HG03457 (cell line): Measurements from ENCODE around the gene TRIM72.
"Not testable (repeated sequence)": the region's sequence is repeated elsewhere in the genome, so short reads cannot be mapped to it uniquely, and the experiment has no call there.

Source experiments
- ATAC-seq: cut with Tn5 transposase; IDR thresholded peaks from one replicate; pipeline ENCODE4 v1.9.1; 2021; ENCODE audit warnings: moderate number of reproducible peaks; ENCODE audit not compliant: unreplicated experiment

The TRIM72 gene

DNA sequence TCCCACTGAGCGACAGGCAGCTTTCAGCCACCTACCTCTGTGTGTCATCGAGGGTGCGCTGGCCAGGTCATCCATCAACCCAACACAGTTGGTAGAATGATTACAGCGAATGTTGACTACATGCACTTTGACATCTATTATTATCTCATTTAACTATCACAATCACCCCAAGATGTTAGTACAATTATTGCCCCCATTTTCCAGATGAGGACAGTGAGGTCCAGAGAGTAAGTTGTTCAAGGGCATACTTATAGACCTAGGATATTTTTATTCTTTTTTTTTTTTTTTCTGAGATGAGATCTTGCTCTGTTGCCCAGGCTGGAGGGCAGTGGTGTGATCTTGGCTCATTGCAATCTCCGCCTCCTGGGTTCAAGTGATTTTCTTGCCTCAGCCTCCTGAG lies 37.5 kb downstream of the TRIM72 start:
- no peak for ATAC-seq

DNA sequence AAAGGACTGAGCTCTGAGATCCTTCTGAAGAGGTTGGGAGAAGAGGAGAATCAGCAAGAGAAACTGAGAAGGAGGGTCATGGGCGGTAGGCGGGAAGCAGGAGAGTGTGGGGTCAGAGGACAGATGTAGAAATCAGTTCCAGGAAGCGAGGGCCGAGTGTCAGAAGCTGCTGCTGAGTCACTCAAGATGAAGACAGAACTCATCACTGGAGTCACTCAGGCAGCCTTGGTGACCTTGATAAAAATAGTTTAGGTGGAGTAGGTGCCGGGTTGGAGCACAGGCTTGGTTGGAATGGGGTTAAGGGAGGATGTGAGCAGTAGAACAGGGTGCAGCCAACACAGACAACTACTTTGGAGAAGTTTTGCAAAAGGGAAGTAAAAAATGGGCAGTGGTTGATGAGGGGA lies 39.7 kb downstream of the TRIM72 start:
- no peak for ATAC-seq

DNA sequence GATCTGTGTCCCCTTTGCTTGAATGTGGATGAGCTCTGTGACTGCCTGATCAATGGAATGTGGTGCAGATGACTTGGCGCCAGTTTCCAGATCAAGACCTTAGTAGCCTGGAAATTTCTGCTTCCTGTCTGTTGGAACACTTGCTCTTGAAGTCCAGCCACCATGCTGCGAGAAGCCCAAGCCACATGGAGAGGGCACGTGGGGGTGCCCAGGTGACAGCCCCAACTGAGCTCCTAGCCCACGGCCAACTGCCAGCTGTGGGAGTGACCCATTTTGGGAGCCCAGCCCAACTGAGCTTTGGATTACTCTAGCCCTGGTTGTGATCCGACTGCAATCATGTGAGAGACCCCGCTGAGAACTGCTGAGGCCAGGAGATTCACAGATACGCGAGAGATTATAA lies 42.5 kb downstream of the TRIM72 start:
- ATAC-seq, result no peak

DNA sequence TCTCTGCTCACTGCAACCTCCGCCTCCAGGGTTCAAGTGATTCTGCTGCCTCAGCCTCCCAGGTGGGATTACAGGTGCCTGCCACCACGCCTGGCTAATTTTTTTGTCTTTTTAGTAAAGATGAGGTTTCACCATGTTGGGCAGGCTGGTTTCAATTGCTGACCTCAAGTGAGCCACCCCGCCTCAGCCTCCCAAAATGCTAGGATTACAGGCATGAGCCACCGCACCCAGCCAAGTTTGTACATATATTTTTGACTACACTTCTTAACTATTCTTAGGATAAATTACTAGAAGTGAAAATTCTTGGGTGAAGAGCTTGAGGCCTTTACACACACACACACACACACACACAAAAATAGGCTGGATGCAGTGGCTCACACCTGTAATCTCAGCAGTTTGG lies 44.4 kb downstream of the TRIM72 start:
- no peak for ATAC-seq

DNA sequence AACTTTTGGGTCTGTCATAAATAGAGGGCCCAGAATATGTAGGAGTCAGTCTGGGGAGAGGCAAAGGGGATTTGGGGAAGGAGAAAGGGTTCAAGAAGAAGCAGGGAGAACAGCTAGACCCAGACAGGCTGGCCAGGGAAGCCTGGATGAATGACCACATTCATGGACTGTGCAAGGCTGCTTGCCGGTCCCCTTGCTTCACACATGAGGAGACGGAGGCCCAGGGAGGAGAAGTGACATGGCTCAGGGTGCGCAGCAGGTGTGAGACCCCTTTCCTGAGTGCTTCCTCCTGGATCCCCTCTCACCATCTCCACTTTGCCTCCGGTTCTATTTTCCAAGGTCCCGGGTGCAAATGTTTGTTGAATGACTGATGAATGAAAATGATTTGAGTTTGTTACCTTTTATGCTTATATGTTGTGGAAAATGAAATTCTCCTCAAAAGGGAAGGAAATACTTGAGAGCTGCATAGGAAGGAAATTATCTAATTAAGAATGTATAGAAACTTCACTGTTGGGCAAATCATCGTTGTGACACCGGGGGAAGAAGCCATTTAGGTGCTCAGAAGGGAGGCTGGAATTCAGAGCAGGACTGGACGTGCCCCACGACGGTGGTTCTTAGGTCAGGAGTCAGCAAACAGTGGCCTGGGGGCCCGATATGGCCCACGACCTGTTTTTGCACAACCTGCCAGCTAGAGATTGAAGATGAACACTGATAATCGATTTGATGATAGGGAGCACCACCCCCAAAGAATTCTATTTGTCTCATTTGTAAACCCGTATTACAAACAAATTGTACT lies 46.4 kb downstream of the TRIM72 start:
- ATAC-seq, result no peak

DNA sequence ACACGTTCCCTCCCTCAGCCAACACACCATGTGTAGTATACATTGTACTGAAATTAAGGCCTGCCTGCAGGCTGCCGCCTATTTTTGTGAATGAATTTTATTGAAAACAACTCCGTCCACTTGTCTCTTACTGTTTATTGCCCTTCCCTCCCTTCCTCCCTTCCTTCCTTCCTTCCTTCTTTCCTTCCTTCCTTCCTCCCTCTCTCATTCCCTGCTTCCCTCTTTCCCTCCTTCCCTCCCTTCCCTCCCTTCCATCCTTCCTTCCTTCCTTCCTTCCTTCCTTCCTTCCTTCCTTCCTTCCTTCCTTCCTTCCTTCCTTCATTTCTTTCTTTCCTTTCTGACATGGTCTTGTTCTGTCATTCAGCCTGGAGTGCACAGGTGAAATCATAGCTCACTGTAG lies 48.2 kb downstream of the TRIM72 start:
- ATAC-seq, result no peak

DNA sequence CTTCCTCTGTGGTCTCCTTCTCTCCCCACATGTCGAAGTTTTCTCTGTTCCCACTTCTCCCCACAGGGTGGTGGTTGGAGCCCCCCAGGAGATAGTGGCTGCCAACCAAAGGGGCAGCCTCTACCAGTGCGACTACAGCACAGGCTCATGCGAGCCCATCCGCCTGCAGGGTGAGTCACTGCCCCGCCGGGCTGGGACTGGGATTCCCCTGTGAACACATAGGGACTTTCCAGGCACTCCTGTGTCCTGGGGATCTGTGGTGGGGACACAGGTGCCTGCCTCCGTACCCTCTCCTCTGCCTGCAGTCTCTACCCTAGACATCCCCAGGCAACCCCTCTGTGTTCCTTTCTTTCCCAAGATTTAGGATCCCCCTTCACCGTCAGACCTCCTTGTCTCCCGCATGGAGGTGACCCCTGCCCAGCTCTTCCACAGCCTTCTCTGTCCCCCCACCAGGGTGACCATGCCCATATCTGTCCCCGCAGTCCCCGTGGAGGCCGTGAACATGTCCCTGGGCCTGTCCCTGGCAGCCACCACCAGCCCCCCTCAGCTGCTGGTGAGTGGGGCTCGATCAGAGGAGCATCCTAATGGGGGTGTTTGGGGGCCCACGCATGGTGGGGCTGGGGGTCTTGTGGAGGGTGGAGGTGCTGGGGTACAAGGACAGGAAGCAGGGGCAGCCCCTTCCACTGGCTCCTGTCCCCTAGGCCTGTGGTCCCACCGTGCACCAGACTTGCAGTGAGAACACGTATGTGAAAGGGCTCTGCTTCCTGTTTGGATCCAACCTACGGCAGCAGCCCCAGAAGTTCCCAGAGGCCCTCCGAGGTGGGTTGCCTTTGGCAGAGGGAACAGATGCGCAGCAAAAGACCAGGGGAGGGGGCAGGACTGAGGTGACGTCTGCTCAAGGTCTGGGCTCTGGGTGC lies 51.7 kb downstream of the TRIM72 start:
- peak; percentile 91 for ATAC-seq

DNA sequence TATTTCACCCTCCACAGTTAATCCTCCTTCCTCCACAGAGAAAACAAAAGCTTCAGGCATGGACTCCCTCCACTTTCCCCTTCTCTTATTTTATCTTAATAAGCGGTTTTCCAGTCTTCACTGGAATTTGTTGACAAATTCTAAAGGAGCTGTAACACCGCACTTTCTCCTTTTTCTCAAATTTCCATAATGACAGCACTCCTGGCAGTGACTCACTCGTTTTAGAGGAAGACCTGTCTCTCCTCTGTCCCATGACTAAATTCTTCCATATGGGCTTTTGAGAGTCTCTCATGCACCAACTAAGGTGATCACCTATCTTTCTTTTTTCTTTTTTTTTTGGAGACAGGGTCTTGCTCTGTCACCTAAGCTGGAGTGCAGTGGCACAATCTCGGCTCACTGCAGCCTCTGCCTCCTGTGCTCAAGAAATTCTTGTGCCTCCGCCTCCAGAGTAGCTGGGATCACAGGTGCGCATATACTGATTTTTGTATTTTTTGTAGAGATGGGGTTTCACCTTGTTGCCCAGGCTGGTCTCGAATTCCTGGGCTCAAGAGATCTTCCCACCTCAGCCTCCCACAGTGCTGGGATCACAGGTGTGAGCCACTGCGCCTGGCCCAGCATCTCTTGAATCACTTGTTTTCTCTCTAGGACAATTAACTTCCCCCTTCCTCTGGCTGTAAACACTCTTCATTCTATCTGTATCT lies 53.6 kb downstream of the TRIM72 start:
- no peak for ATAC-seq

DNA sequence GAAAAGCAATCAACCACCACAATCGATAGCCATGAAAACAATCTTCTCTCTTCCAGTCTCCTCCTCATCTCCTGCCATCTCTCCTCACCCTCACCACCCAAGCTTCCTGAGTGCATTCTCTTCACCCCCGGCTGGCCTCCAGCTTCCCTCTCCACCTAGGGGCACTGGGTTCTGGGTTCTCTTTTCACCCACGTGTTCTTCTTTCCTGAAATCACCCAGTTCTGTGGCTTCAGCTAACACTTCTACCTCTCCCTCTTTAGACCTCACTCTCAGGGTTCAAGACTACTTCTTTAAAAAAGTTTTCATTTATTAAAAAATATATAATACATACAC lies 54.1 kb downstream of the TRIM72 start:
- ATAC-seq, result no peak

DNA sequence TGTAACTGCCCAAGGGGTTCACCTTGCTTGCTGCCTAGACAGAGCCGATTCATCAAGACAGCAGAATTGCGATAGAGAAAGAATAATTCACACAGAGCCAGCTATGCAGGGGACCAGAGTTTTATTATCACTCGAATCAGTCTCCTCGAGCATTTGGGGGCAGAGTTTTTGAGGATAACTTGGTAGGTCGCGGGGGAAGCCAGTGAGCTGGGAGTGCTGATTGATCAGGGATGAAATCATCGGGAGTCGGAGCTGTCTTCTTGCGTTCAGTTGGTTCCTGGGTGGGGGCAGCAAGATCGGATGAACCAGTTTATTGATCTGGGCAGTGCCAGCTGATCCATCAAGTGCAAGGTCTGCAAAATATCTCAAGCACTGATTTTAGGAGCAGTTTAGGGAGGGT lies 55.0 kb downstream of the TRIM72 start:
- no peak for ATAC-seq

DNA sequence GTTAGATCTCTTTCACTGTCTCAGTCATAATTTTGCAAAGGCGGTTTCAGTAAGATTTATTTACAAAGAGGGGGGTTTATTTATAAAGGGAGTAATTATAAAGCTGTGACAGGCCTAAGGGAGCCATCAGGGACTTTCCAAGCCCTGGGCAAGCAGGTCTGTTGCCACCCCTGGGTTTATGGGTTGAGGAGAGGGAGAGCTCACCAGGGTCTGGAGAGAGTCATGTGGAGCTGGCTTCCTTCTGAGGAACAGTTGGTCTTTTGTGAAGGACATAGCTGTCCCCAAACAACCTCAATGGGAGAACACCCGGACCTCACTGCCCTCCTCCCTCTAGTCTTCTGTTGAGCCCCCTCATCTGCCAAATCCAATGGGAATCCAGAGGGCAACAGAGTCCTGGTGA lies 55.6 kb downstream of the TRIM72 start:
- ATAC-seq, result no peak

DNA sequence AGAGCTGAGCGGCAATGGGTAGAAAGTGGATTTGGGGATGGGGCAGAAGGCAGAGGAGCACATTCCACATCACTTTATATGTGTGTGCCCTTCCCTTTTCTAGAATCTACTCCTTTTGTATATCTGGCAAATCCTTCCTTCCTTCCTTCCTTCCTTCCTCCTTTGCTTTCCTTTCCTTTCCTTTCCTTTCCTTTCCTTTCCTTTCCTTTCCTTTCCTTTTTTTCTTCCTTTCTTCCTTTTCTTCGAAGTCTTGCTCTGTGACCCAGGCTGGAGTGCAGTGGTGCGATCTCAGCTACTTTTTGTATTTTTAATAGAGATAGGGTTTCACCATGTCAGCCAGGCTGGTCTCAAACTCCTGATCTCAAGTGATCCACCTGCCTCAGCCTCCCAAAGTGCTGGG lies 56.1 kb downstream of the TRIM72 start:
- ATAC-seq, result not testable (repeated sequence)

DNA sequence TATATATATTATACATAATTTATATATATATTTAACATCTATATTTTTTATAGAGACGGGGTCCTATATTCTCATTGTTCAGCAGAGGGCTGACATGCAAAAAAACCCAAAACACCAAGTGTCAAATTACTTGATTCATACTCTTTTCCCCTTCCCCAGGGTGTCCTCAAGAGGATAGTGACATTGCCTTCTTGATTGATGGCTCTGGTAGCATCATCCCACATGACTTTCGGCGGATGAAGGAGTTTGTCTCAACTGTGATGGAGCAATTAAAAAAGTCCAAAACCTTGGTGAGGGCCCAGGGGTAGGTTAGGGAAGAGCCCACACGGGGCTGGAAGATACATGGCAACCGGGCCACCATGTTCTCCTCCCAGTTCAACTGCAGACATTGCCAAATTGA lies 56.9 kb downstream of the TRIM72 start:
- no peak for ATAC-seq

DNA sequence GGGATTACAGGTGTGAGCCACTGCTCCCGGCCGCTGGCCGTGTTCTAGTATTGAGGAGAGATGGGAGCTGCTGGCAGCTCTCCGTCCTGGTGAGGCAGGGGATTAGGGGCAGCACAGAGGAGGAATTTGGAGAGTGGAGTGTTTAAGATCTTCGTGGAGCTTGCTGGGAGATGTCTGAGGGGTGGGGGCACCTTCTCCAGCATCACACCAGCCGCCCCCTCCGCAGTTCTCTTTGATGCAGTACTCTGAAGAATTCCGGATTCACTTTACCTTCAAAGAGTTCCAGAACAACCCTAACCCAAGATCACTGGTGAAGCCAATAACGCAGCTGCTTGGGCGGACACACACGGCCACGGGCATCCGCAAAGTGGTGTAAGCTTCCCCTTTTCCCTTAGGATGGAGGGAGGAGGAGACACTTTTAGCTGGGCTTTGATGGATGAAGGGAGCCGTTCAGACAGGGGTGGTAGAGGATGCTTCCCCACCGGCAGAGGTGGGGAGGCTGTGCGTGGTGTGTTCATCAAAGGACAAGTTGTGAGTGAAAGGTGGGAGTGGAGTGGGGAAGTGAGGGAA lies 57.8 kb downstream of the TRIM72 start:
- no peak for ATAC-seq

DNA sequence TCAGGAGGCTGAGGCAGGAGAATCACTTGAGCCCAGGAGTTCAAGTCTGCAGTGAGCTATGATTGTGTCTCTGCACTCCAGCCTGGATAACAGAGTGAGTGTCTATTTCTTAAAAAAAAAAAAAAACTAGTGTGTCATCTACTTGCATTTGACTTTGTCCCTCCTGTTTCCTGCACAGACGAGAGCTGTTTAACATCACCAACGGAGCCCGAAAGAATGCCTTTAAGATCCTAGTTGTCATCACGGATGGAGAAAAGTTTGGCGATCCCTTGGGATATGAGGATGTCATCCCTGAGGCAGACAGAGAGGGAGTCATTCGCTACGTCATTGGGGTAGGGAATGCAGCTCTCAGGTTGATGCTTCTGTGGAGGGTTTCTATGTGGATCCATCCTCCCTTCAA lies 59.3 kb downstream of the TRIM72 start:
- ATAC-seq, result no peak

DNA sequence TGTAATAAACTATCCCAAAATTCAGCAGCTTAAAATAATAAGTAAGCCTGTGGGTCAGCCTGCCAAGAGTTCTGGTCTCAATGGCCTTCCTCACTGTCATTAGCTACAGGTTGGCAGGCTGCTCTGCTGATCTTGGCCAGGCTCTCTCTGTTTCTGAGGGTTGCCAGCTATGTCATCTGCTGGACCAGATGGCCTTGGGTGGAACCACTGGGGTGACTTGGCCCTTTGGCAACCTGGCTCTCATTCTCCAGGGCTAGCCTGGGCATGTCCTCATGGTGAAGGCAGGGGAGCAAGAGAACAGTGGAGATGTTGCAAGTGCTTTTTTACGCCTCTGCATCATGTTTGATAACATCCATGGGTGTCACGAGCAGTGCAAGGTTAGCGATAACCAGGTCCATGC lies 59.8 kb downstream of the TRIM72 start:
- ATAC-seq, result no peak

DNA sequence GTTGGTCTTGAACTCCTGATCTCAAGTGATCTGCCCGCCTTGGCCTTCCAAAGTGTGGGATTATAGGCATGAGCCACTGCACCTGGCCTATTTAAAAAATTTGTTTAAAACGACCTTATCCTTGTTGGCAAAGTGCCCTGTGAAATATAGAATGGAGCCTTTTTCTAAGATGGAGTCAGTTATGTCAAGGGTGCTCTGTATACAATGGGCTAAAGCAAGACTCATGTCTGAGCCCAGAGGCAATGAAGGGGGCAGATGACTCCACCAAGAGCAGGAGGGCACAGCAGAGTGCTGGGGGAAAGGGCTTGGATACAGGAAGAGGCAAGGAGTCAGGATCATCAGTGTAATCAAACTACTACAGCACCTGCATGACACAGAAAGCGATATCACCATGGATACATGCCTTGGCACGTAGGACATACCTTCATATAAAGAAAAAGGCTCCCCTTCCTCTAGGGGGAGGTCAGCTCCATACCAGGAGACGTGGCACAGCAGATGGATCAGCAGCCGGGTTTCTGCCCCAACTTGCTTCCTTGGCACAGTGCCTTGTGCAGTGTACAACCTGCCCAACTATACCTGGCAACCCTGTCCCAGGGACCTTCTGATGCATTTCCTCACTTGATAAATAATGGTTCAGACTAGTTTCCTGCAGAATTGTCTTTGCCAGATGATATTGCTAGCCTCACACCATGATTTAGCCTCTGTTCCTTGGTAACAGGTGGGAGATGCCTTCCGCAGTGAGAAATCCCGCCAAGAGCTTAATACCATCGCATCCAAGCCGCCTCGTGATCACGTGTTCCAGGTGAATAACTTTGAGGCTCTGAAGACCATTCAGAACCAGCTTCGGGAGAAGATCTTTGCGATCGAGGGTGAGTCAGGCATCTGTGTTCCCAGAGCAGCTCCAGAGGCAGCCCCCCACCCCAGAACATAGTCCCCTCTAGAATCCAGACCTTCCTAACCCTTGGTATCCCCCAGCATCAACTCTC lies 61.2 kb downstream of the TRIM72 start:
- ATAC-seq, result no peak

DNA sequence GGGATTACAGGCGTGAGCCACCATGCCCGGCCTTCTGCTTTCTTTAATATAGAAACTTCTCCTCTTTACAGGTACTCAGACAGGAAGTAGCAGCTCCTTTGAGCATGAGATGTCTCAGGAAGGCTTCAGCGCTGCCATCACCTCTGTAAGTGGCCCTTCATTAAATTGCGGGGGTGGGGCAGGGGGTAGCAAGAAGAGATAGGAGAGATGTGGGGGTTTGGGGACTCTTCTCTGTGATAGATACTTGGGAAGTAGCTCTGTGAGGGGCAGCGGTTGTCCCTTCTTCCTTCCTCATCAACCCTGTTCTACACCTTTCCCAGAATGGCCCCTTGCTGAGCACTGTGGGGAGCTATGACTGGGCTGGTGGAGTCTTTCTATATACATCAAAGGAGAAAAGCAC lies 62.7 kb downstream of the TRIM72 start:
- no peak for ATAC-seq

DNA sequence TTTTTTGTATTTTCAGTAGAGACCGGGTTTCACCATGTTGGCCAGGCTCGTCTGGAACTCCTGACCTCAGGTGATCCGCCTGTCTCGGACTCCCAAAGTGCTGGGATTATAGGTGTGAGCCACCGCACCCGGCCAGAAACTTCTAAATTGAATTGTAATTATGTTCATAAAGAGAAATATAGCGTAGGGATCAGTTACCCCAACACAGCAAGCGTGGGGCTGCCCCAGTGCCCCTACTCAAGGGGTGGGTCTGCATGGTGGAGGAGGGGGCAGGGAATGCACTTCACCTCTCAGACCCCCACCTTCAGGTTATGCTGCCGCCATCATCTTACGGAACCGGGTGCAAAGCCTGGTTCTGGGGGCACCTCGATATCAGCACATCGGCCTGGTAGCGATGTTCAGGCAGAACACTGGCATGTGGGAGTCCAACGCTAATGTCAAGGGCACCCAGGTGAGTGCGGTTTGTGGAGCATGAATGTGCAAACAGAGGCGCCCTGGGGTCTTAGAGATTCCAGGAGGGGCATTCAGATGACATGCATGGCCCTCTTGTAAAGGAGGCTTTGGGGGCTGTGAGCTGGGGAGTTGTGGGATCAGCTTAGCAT lies 63.8 kb downstream of the TRIM72 start:
- no peak for ATAC-seq

DNA sequence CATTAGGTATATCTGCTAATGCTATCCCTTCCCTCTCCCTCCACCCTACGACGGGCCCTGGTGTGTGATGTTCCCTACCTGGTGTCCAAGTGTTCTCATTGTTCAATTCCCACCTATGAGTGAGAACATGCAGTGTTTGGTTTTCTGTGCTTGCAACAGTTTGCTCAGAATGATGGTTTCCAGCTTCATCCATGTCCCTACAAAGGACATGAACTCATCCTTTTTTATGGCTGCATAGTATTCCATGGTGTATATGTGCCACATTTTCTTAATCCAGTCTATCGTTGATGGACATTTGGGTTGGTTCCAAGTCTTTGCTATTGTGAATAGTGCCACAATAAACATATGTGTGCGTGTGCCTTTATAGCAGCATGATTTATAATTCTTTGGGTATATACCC lies 64.9 kb downstream of the TRIM72 start:
- not testable (repeated sequence) for ATAC-seq
